HEK293T (cell line): Measurements from ENCODE around the gene SUSD1.

Source experiments
- CTCF ChIA-PET: fragments of 350-600 bp; formaldehyde crosslinking; extraction: SDS; loops from one replicate; lab custom pipeline; 2021; ENCODE audit warnings: antibody characterized with exemption, inconsistent platforms; lab: Yijun Ruan, JAX
- POLR2A ChIA-PET: fragments of 350-600 bp; formaldehyde crosslinking; extraction: SDS; loops from one replicate; lab custom pipeline; 2020; ENCODE audit warnings: antibody characterized with exemption, inconsistent platforms; lab: Yijun Ruan, JAX
- DNase-seq: peaks from one replicate; pipeline ENCODE4 v3.0.0; 2012; ENCODE audit warnings: mixed read lengths; ENCODE audit errors: extremely low spot score
- ARNT ChIP-seq: fragments of 450-650 bp; IDR thresholded peaks from 2 replicates; pipeline ENCODE4 v1.6.1; 2017; ENCODE audit warnings: mild to moderate bottlenecking
- BHLHE40 ChIP-seq: fragments of 450-650 bp; IDR thresholded peaks from 2 replicates; pipeline ENCODE4 v1.6.1; 2016; ENCODE audit warnings: mild to moderate bottlenecking, moderate library complexity, borderline replicate concordance
- CTBP1 ChIP-seq: fragments of 450-650 bp; IDR thresholded peaks from 2 replicates; pipeline ENCODE4 v1.6.1; 2016; ENCODE audit warnings: borderline replicate concordance
- ELF4 ChIP-seq: fragments of 450-650 bp; IDR thresholded peaks from 2 replicates; pipeline ENCODE4 v1.6.1; 2017; ENCODE audit warnings: antibody characterized with exemption
- FOXA1 ChIP-seq: fragments of 450-650 bp; IDR thresholded peaks from 2 replicates; pipeline ENCODE4 v1.6.1; 2016; ENCODE audit warnings: mild to moderate bottlenecking
- FOXK2 ChIP-seq: fragments of 450-650 bp; IDR thresholded peaks from 2 replicates; pipeline ENCODE4 v1.6.1; 2016; ENCODE audit warnings: mild to moderate bottlenecking
- FOXM1 ChIP-seq: fragments of 450-650 bp; IDR thresholded peaks from 2 replicates; pipeline ENCODE4 v1.6.1; 2017; ENCODE audit warnings: mild to moderate bottlenecking, borderline replicate concordance
- HDGF ChIP-seq: fragments of 450-650 bp; IDR thresholded peaks from 2 replicates; pipeline ENCODE4 v1.6.1; 2017; ENCODE audit warnings: antibody characterized with exemption, borderline replicate concordance
- L3MBTL2 ChIP-seq: fragments of 450-650 bp; conservative IDR thresholded peaks from 2 replicates; pipeline ENCODE4 v1.6.1; 2016; ENCODE audit warnings: mild to moderate bottlenecking
- LEF1 ChIP-seq: fragments of 450-650 bp; IDR thresholded peaks from 2 replicates; pipeline ENCODE4 v1.6.1; 2017; ENCODE audit warnings: mild to moderate bottlenecking, borderline replicate concordance
- NFRKB ChIP-seq: fragments of 450-650 bp; IDR thresholded peaks from 2 replicates; pipeline ENCODE4 v1.6.1; 2016; ENCODE audit warnings: mild to moderate bottlenecking, moderate library complexity
- PKNOX1 ChIP-seq: fragments of 450-650 bp; IDR thresholded peaks from 2 replicates; pipeline ENCODE4 v1.6.1; 2016
- SP1 ChIP-seq: fragments of 450-650 bp; IDR thresholded peaks from 2 replicates; pipeline ENCODE4 v1.6.1; 2017
- SUZ12 ChIP-seq: fragments of 450-650 bp; IDR thresholded peaks from 2 replicates; pipeline ENCODE4 v1.6.1; 2016; ENCODE audit warnings: mild to moderate bottlenecking
- TARDBP ChIP-seq: fragments of 450-650 bp; IDR thresholded peaks from 2 replicates; pipeline ENCODE4 v1.6.1; 2016
- ZNF384 ChIP-seq: fragments of 450-650 bp; IDR thresholded peaks from 2 replicates; pipeline ENCODE4 v1.6.1; 2016

SUSD1 gene

GRCh38 chr9:112157087-112157486, 18.0 kb downstream of the SUSD1 start:
- POLR2A ChIA-PET: no interaction called here
- CTCF ChIA-PET: no interaction called here
- TF ChIP-seq HDGF (no peak), FOXK2 (no peak), BHLHE40 (no peak), LEF1 (no peak), FOXM1 (no peak), TARDBP (no peak), ELF4 (no peak)
- DNase-seq: no peak

GRCh38 chr9:112149211-112149610, 25.9 kb downstream of the SUSD1 start:
- no peak for DNase-seq
- ChIA-PET POLR2A (interaction anchor here (1.4 kb wide), 1 partner anchor 184 kb away, joined by 4 read pairs; the partner anchor contains the start of gene PTBP3), CTCF (no interaction called here)
- no peak for TF ChIP-seq L3MBTL2
- TF ChIP-seq ZNF384: no peak
- TF ChIP-seq TARDBP: no peak
- no peak for TF ChIP-seq ARNT
- no peak for TF ChIP-seq FOXA1
- no peak for TF ChIP-seq ELF4
- no peak for TF ChIP-seq FOXK2
- TF ChIP-seq SP1: no peak
- TF ChIP-seq PKNOX1: no peak
- no peak for TF ChIP-seq FOXM1
- TF ChIP-seq BHLHE40: no peak
- TF ChIP-seq NFRKB: no peak
- TF ChIP-seq SUZ12: no peak
- TF ChIP-seq CTBP1: no peak
- TF ChIP-seq HDGF: no peak
- no peak for TF ChIP-seq LEF1

- no peak for DNase-seq
- no peak for TF ChIP-seq NFRKB
- no peak for TF ChIP-seq L3MBTL2
- no peak for TF ChIP-seq HDGF
- no peak for TF ChIP-seq BHLHE40
- ChIA-PET POLR2A (no interaction called here), CTCF (no interaction called here)
Observed at GRCh38 chr9:112145886-112146285, 29.2 kb downstream of the SUSD1 start.

- no peak for TF ChIP-seq HDGF
- no peak for TF ChIP-seq FOXM1
- no peak for TF ChIP-seq LEF1
- TF ChIP-seq L3MBTL2: no peak
- no peak for TF ChIP-seq SUZ12
- no peak for TF ChIP-seq ZNF384
- no peak for TF ChIP-seq SP1
- TF ChIP-seq PKNOX1: no peak
- no peak for TF ChIP-seq NFRKB
- TF ChIP-seq FOXK2: no peak
- DNase-seq: no peak
- ChIA-PET POLR2A (no interaction called here), CTCF (no interaction called here)
Observed at GRCh38 chr9:112144807-112145206, 30.3 kb downstream of the SUSD1 start.

GRCh38 chr9:112142420-112142819, 32.7 kb downstream of the SUSD1 start:
- CTCF ChIA-PET: no interaction called here
- DNase-seq: no peak
- no peak for TF ChIP-seq FOXM1
- POLR2A ChIA-PET: no interaction called here

- POLR2A ChIA-PET: no interaction called here
- DNase-seq: no peak
- CTCF ChIA-PET: interaction anchor here (0.6 kb wide), 1 partner anchor 11 kb away, joined by 3 read pairs; no protein-coding TSS in a partner anchor
- TF ChIP-seq FOXM1: no peak
- no peak for TF ChIP-seq HDGF
- TF ChIP-seq LEF1: no peak
- no peak for TF ChIP-seq ELF4
- TF ChIP-seq ZNF384: no peak
- TF ChIP-seq SUZ12: no peak
- TF ChIP-seq FOXK2: no peak
- no peak for TF ChIP-seq FOXA1
- no peak for TF ChIP-seq PKNOX1
- no peak for TF ChIP-seq L3MBTL2
- TF ChIP-seq SP1: no peak
- no peak for TF ChIP-seq BHLHE40
- no peak for TF ChIP-seq TARDBP
- no peak for TF ChIP-seq NFRKB
- no peak for TF ChIP-seq ARNT
Observed at GRCh38 chr9:112140936-112141335, 34.2 kb downstream of the SUSD1 start.

GRCh38 chr9:112137066-112137465, 38.0 kb downstream of the SUSD1 start:
- POLR2A ChIA-PET: no interaction called here
- no peak for DNase-seq
- CTCF ChIA-PET: no interaction called here
- TF ChIP-seq LEF1: no peak
- no peak for TF ChIP-seq L3MBTL2
- TF ChIP-seq FOXA1: no peak
